DOHH2 (cell line): ENCODE measurements around the gene MBOAT1.
"Not testable (repeated sequence)": the region's sequence is repeated elsewhere in the genome, so short reads cannot be mapped to it uniquely, and the experiment has no call there.

ENCODE experiments used
- H3F3A ChIP-seq: fragments of 200-600 bp; sonication (generic), shearing (Covaris generic); 2 replicates; pipeline ENCODE4 v1.6.0; 2016; ENCODE audit warnings: antibody characterized with exemption, mild to moderate bottlenecking; ENCODE audit not compliant: control insufficient read depth, insufficient read depth
- H3K27ac ChIP-seq: fragments of 200-600 bp; sonication (generic); 2 replicates; pipeline ENCODE4 v1.5.1; 2014; ENCODE audit warnings: low read depth, mild to moderate bottlenecking, low read length, moderate library complexity
- H3K27me3 ChIP-seq: fragments of 200-600 bp; sonication (generic); 2 replicates; pipeline ENCODE4 v1.6.1; 2014; ENCODE audit warnings: mild to moderate bottlenecking, low read length, mixed read lengths; ENCODE audit not compliant: control insufficient read depth
- H3K36me3 ChIP-seq: fragments of 200-600 bp; sonication (generic); 2 replicates; pipeline ENCODE4 v1.6.1; 2014; ENCODE audit warnings: mild to moderate bottlenecking, low read length, moderate library complexity, mixed read lengths; ENCODE audit not compliant: control insufficient read depth
- H3K4me1 ChIP-seq: fragments of 200-600 bp; sonication (generic); 2 replicates; pipeline ENCODE4 v1.6.1; 2014; ENCODE audit warnings: mild to moderate bottlenecking, low read length, mixed read lengths; ENCODE audit not compliant: control insufficient read depth
- H3K4me2 ChIP-seq: fragments of 200-600 bp; sonication (generic); 2 replicates; pipeline ENCODE4 v1.6.0; 2014; ENCODE audit warnings: mild to moderate bottlenecking, low read length, moderate library complexity
- H3K4me3 ChIP-seq: fragments of 200-600 bp; sonication (generic); 2 replicates; pipeline ENCODE4 v1.5.1; 2014; ENCODE audit warnings: mild to moderate bottlenecking, low read length, mixed read lengths
- H3K79me2 ChIP-seq: fragments of 200-600 bp; sonication (generic); 2 replicates; pipeline ENCODE4 v1.6.1; 2014; ENCODE audit warnings: mild to moderate bottlenecking, low read length, mixed read lengths; ENCODE audit not compliant: control insufficient read depth
- H3K9me2 ChIP-seq: fragments of 200-600 bp; sonication (generic); replicated peaks from 2 replicates; pipeline ENCODE4 v1.6.1; 2014; ENCODE audit warnings: mild to moderate bottlenecking, low read length, mixed read lengths; ENCODE audit not compliant: control insufficient read depth
- H3K9me3 ChIP-seq: fragments of 200-600 bp; sonication (generic); 2 replicates; pipeline ENCODE4 v1.6.1; 2014; ENCODE audit warnings: antibody characterized with exemption, low read length, mixed read lengths; ENCODE audit not compliant: control insufficient read depth, insufficient read depth
- H4K20me1 ChIP-seq: fragments of 200-600 bp; sonication (generic); 2 replicates; pipeline ENCODE4 v1.6.0; 2014; ENCODE audit warnings: low read depth, mild to moderate bottlenecking, antibody characterized with exemption, low read length, moderate library complexity; ENCODE audit not compliant: control insufficient read depth, insufficient read depth
- EZH2phosphoT487 ChIP-seq: fragments of 200-600 bp; sonication (generic); IDR thresholded peaks from 2 replicates; pipeline ENCODE4 v1.6.1; 2017; ENCODE audit warnings: borderline replicate concordance, mild to moderate bottlenecking, antibody characterized with exemption, low read length, moderate library complexity, mixed read lengths
- TF ChIP-seq, protein P1 (sequence below): fragments of 200-600 bp; sonication (generic); IDR thresholded peaks from one replicate; pipeline ENCODE4 v1.5.1; 2014; ENCODE audit warnings: antibody characterized with exemption, mild to moderate bottlenecking, low read depth, low read length; ENCODE audit not compliant: poor library complexity, severe bottlenecking

Gene MBOAT1

DNA sequence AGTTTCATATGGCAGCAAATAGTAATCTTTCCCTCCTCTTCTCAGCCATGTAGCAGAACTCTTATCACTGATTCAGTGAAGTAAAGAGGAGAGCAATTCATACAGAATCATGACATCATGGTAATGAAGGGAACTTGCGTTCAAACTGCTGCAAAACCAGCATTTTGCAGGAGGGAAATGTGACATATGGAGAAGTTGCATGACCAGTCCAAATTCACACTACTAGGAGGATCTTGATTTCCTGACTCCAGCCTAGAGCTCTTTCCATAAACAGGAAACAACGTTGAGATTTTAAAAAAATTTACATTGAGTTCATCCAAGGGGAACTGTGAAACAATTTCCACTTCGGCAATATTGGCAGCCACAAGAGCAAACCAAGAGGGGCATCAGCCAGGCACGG, 63.8 kb downstream of the MBOAT1 start:
- no peak overlapping the region for H3K27ac ChIP-seq
- no peaks in the 10 kb centered on the region for H3K4me1 ChIP-seq
- H4K20me1 ChIP-seq: no peaks in the 10 kb centered on the region
- H3K27me3 ChIP-seq: no peaks in the 10 kb centered on the region
- H3K9me3 ChIP-seq: no peaks in the 10 kb centered on the region
- no peak overlapping the region for H3K4me3 ChIP-seq
- no peaks in the 10 kb centered on the region for H3K9me2 ChIP-seq
- no peak overlapping the region for H3K4me2 ChIP-seq
- no peak for TF ChIP-seq EZH2phosphoT487
- TF ChIP-seq, protein P1, sequence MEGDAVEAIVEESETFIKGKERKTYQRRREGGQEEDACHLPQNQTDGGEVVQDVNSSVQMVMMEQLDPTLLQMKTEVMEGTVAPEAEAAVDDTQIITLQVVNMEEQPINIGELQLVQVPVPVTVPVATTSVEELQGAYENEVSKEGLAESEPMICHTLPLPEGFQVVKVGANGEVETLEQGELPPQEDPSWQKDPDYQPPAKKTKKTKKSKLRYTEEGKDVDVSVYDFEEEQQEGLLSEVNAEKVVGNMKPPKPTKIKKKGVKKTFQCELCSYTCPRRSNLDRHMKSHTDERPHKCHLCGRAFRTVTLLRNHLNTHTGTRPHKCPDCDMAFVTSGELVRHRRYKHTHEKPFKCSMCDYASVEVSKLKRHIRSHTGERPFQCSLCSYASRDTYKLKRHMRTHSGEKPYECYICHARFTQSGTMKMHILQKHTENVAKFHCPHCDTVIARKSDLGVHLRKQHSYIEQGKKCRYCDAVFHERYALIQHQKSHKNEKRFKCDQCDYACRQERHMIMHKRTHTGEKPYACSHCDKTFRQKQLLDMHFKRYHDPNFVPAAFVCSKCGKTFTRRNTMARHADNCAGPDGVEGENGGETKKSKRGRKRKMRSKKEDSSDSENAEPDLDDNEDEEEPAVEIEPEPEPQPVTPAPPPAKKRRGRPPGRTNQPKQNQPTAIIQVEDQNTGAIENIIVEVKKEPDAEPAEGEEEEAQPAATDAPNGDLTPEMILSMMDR: no peak
- no peaks in the 10 kb centered on the region for H3F3A ChIP-seq
- no peaks in the 10 kb centered on the region for H3K36me3 ChIP-seq
- no peaks in the 10 kb centered on the region for H3K79me2 ChIP-seq

DNA sequence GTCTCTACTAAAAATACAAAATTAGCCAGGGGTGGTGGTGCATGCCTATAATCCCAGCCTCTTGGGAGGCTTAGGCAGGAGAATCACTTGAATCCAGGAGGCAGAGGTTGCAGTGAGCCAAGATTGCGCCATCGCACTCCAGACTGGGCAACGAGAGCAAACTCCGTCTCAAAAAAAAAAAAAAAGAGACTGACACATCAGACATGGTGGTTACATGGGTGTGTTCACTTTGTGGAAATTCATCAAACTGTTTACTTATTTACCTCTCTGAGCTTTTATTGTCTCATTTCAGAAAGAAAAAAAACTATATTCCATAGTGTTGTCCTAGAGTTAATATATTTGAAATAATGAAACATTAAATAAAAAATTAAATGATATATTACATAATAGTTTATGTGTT, 64.8 kb downstream of the MBOAT1 start:
- no peaks in the 10 kb centered on the region for H3K4me1 ChIP-seq
- H3K4me2 ChIP-seq: no peak overlapping the region
- no peaks in the 10 kb centered on the region for H4K20me1 ChIP-seq
- H3F3A ChIP-seq: no peaks in the 10 kb centered on the region
- no peaks in the 10 kb centered on the region for H3K9me2 ChIP-seq
- H3K9me3 ChIP-seq: no peaks in the 10 kb centered on the region
- H3K79me2 ChIP-seq: no peaks in the 10 kb centered on the region
- H3K27ac ChIP-seq: no peak overlapping the region
- no peak for TF ChIP-seq EZH2phosphoT487
- TF ChIP-seq, protein P1: no peak
- no peaks in the 10 kb centered on the region for H3K27me3 ChIP-seq
- no peaks in the 10 kb centered on the region for H3K36me3 ChIP-seq
- no peak overlapping the region for H3K4me3 ChIP-seq

DNA sequence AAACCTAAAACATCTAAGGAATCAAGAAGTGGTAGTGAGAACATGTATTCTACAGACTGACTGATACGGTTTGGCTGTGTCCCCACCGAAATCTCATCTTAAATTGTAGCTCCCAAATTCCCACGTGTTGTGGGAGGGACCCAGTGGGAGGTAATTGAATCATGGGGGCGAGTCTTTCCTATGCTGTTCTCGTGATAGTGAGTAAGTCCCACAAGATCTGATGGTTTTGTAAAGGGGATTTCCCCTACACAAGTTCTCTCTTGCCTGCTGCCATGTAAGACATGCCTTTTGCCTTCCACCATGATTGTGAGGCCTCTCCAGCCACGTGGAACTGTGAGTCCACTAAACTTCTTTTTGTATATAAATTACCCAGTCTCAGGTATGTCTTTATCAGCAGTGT, 65.4 kb downstream of the MBOAT1 start:
- not testable (repeated sequence) for H3K4me1 ChIP-seq, H3K27ac ChIP-seq, H3K79me2 ChIP-seq, H3K4me3 ChIP-seq, H3K4me2 ChIP-seq, H3K9me3 ChIP-seq, H3K36me3 ChIP-seq, H3K27me3 ChIP-seq, H3K9me2 ChIP-seq, H3F3A ChIP-seq, H4K20me1 ChIP-seq

DNA sequence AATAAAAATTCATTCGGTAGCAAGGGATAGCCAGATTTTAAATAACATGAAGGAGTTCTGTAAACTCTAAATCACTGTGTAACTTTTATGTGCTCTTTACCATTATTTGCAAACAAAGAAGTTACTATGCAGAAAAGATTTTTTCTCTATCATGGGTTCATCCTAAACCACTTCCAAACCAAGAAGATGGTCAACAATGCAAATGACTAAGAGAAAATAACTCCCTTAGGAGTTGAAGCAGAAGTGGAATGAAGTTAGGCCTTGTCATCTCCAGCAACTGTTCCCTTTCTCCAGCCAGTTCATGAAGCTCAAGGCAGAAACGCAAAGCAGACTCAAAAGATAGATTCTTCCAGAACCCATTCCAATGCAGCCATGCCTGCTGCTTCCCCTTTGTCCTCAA, 66.0 kb downstream of the MBOAT1 start:
- no peaks in the 10 kb centered on the region for H4K20me1 ChIP-seq
- no peak overlapping the region for H3K27ac ChIP-seq
- no peaks in the 10 kb centered on the region for H3K27me3 ChIP-seq
- no peak for TF ChIP-seq EZH2phosphoT487
- TF ChIP-seq, protein P1: no peak
- H3K9me2 ChIP-seq: no peaks in the 10 kb centered on the region
- H3F3A ChIP-seq: no peaks in the 10 kb centered on the region
- H3K4me1 ChIP-seq: no peaks in the 10 kb centered on the region
- no peaks in the 10 kb centered on the region for H3K36me3 ChIP-seq
- no peak overlapping the region for H3K4me3 ChIP-seq
- H3K79me2 ChIP-seq: no peaks in the 10 kb centered on the region
- no peak overlapping the region for H3K4me2 ChIP-seq
- no peaks in the 10 kb centered on the region for H3K9me3 ChIP-seq
